HG03457 (cell line): Measurements from ENCODE around the gene IGF2.

Experiments used
- ATAC-seq: cut with Tn5 transposase; IDR thresholded peaks from one replicate; pipeline ENCODE4 v1.9.1; 2021; ENCODE audit warnings: moderate number of reproducible peaks; ENCODE audit not compliant: unreplicated experiment

The IGF2 gene

GRCh38 chr11:2154195-2154585, 15.0 kb upstream of the IGF2 start:
- ATAC-seq, result no peak

- no peak for ATAC-seq
These were observed 14.5 kb upstream of the IGF2 start for GRCh38 chr11:2153581-2154194.

- no peak for ATAC-seq
These were observed 12.5 kb upstream of the IGF2 start for GRCh38 chr11:2151500-2152257.

- ATAC-seq, result no peak
These were observed 11.0 kb upstream of the IGF2 start for GRCh38 chr11:2149864-2150847.

GRCh38 chr11:2149460-2149859, 10.3 kb upstream of the IGF2 start:
- ATAC-seq, result no peak

GRCh38 chr11:2148595-2148994, 9.4 kb upstream of the IGF2 start:
- no peak for ATAC-seq

GRCh38 chr11:2147391-2147790, 8.2 kb upstream of the IGF2 start:
- no peak for ATAC-seq

GRCh38 chr11:2146051-2146450, 6.9 kb upstream of the IGF2 start:
- ATAC-seq, result no peak

GRCh38 chr11:2144544-2145248, 5.5 kb upstream of the IGF2 start:
- no peak for ATAC-seq

GRCh38 chr11:2143799-2144543, 4.8 kb upstream of the IGF2 start:
- no peak for ATAC-seq

- ATAC-seq, result no peak
These were observed 4.2 kb upstream of the IGF2 start for GRCh38 chr11:2143477-2143798.

- no peak for ATAC-seq
These were observed 3.6 kb upstream of the IGF2 start for GRCh38 chr11:2142762-2143202.

GRCh38 chr11:2142300-2142759, 3.1 kb upstream of the IGF2 start:
- ATAC-seq, result no peak

GRCh38 chr11:2140411-2141400, 1.5 kb upstream of the IGF2 start:
- no peak for ATAC-seq

- ATAC-seq, result no peak
These were observed 590 bp upstream of the IGF2 start for GRCh38 chr11:2139621-2140337.

- no peak for ATAC-seq
These were observed 612 bp downstream of the IGF2 start for GRCh38 chr11:2138431-2139122.

- ATAC-seq, result no peak
These were observed 1.1 kb downstream of the IGF2 start for GRCh38 chr11:2138068-2138430.
